VCaP (cell line): ENCODE data around the gene MUC5AC.

Experiments
- H3K27ac ChIP-seq: fragments of 450-650 bp; 2 replicates; pipeline ENCODE4 v1.5.1; 2017
- TF ChIP-seq, protein P1 (sequence below): fragments of 450-650 bp; conservative IDR thresholded peaks from 2 replicates; pipeline ENCODE4 v1.5.1; 2017; ENCODE audit warnings: mild to moderate bottlenecking, moderate library complexity

The MUC5AC gene

DNA sequence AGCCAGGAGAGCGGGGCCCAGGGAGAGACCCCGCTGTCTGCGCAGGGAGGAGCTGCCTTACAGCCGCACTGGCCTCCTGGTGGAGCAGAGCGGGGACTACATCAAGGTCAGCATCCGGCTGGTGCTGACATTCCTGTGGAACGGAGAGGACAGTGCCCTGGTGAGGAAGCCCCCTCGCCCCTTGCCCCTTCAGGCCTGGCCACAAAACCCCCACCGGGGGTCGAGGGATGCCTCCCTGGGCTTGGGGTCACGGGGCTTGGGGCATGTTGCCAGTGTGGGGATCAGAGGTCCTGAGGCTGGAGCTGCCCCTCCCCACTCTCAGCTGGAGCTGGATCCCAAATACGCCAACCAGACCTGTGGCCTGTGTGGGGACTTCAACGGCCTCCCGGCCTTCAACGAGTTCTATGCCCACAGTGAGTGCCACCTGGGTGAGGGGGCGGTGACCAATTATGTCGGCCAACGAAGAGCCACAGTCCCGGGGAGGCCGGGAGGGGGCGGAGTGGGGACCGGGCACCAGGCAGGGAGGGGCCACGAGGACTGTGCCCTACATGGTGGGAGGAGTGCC lies 69.3 kb downstream of the MUC5AC start:
- H3K27ac ChIP-seq: no peak overlapping the region
- TF ChIP-seq, protein P1, sequence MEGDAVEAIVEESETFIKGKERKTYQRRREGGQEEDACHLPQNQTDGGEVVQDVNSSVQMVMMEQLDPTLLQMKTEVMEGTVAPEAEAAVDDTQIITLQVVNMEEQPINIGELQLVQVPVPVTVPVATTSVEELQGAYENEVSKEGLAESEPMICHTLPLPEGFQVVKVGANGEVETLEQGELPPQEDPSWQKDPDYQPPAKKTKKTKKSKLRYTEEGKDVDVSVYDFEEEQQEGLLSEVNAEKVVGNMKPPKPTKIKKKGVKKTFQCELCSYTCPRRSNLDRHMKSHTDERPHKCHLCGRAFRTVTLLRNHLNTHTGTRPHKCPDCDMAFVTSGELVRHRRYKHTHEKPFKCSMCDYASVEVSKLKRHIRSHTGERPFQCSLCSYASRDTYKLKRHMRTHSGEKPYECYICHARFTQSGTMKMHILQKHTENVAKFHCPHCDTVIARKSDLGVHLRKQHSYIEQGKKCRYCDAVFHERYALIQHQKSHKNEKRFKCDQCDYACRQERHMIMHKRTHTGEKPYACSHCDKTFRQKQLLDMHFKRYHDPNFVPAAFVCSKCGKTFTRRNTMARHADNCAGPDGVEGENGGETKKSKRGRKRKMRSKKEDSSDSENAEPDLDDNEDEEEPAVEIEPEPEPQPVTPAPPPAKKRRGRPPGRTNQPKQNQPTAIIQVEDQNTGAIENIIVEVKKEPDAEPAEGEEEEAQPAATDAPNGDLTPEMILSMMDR: peak; percentile 36

DNA sequence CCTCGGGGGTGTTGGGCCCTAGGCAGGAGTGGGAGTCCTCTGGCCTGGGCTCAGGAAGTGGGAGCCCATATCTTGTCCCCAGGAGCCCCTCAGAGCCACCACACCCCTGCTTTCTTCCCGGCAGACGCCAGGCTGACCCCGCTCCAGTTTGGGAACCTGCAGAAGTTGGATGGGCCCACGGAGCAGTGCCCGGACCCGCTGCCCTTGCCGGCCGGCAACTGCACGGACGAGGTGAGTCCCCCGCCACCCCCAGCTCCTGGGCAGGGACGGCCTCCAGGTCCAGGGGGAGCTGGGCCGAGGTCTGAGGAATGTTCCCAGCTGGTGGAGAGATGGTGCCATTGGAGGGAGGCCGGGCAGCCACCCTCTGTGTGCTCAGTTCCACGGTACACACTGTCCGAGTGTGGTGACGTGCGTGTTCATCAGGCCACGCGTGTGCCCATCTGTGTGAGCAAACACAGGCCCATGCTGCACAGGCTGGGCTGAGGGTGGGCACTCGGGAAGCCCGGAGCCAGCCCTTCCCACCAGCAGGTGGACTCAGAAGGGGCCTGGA lies 69.9 kb downstream of the MUC5AC start:
- no peak overlapping the region for H3K27ac ChIP-seq

DNA sequence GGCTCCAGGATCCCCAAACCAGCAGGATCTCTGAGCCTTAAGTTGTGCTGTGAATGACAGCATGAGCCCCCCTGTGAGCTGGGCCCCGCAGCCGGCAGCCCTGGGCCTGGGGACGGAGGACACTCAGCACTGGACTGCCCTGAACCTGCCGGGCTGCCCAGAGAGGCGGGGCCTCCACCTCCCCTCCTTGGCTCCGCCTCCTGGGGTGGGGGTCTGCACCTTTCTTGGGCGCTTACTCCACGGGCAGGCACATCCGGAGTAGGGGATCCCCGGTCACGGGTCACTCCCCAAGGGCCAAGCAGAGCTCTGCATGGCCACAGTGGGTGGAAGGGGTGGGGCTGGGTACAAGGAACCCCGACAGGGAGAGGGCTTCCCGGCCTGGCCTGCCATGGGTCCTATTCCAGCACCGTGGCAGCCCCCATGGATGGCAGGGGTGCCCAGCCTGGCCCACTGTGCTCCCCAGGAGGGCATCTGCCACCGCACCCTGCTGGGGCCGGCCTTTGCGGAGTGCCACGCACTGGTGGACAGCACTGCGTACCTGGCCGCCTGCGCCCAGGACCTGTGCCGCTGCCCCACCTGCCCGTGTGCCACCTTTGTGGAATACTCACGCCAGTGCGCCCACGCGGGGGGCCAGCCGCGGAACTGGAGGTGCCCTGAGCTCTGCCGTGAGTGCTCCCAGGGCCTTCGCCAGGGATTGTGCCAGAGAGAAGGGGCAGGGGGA lies 70.5 kb downstream of the MUC5AC start:
- TF ChIP-seq, protein P1: no peak
- no peak overlapping the region for H3K27ac ChIP-seq

More for the DNA sequence above, 69.9 kb downstream of the MUC5AC start:
- TF ChIP-seq, protein P1: no peak

DNA sequence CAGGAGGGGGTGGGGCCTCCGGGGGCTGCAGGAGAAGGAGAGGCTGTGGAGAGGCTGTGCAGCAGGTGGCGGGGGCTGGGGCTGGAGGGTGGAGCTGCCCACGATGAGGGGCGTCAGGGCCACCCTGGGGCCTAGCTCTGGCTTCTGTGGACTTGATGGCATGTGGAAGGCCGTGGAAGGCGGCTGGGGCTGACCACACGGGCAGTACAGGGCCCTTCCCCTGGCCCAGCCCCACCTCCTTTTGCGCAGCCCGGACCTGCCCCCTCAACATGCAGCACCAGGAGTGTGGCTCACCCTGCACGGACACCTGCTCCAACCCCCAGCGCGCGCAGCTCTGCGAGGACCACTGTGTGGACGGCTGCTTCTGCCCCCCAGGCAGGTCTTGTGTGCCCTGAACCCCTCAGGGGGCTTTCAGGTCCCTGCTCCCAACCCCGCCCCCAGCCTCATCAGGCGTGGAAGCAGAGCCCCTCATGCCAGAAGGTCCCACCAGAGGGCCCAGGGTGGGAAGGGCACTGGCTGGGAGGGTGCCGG lies 71.2 kb downstream of the MUC5AC start:
- TF ChIP-seq, protein P1: no peak
- no peak overlapping the region for H3K27ac ChIP-seq

DNA sequence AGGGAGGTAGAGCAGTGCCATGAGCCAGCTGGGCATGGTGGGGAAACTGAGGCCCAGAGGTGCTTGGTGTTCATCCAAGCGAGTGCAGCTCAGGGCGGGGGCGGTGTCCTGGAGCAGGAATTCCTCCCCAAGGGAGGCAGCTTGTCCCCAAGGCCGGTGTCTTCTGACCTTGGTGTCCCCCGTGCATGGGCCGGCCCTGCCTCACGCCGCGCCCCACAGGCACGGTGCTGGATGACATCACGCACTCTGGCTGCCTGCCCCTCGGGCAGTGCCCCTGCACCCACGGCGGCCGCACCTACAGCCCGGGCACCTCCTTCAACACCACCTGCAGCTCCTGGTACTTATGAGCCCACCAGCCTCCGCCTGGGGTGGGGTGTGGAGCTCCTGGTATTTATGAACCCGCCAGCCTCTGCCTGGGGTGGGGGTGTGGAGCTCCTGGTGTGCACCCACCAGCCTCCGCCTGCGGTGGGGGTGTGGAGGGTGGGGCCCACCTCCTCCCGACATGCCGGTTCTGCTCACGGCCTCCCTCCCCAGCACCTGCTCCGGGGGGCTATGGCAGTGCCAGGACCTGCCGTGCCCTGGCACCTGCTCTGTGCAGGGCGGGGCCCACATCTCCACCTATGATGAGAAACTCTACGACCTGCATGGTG lies 71.8 kb downstream of the MUC5AC start:
- H3K27ac ChIP-seq: no peak overlapping the region
- TF ChIP-seq, protein P1: no peak

DNA sequence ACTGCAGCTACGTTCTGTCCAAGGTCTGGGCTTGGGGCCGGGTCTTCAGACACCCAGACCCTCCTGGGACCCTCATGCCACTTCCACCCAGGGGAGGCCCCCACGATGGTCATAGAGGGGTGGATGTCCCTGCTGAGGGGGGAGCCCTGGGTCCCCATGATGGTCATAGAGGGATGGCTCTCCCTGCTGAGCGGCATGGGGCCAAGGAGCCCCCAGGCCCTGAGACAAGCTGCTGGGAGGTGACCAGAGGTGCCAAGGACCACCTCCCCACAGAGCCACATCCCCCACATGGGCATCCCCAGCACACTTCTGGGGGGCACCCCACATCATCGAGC lies 72.3 kb downstream of the MUC5AC start:
- H3K27ac ChIP-seq: no peak overlapping the region
- TF ChIP-seq, protein P1: no peak
